H9 (cell line): ENCODE results near the gene VSIR. TPM values are rescaled to one million over a fixed set of nuclear protein-coding genes. Genes with fewer than 3 reads are reported as not detected.

Source experiments
- DNase-seq: peaks from one replicate; pipeline ENCODE4 v3.0.0-alpha.2; 2017
- H2AFZ ChIP-seq: one replicate; pipeline ENCODE4 v1.6.1; 2013; ENCODE audit warnings: mild to moderate bottlenecking, low read length, control low read depth, moderate library complexity
- H2AK5ac ChIP-seq: 2 replicates; pipeline ENCODE4 v1.6.1; 2013; ENCODE audit warnings: low read length, control low read depth, mixed read lengths; ENCODE audit not compliant: insufficient read length
- H2BK120ac ChIP-seq: one replicate; pipeline ENCODE4 v1.6.1; 2013; ENCODE audit warnings: low read depth, mild to moderate bottlenecking, low read length, control low read depth, inconsistent platforms; ENCODE audit not compliant: poor library complexity, severe bottlenecking
- H2BK12ac ChIP-seq: 2 replicates; pipeline ENCODE4 v1.6.1; 2013; ENCODE audit warnings: low read length, control low read depth, mixed read lengths, low read depth; ENCODE audit not compliant: insufficient read length
- H2BK15ac ChIP-seq: 2 replicates; pipeline ENCODE4 v1.6.1; 2013; ENCODE audit warnings: low read depth, low read length, control low read depth
- H2BK20ac ChIP-seq: one replicate; pipeline ENCODE4 v1.6.1; 2013; ENCODE audit warnings: low read depth, mild to moderate bottlenecking, low read length, control low read depth, inconsistent platforms; ENCODE audit not compliant: poor library complexity, severe bottlenecking
- H2BK5ac ChIP-seq: 2 replicates; pipeline ENCODE4 v1.6.1; 2013; ENCODE audit warnings: low read length, control low read depth, mixed read lengths; ENCODE audit not compliant: insufficient read length
- H3K14ac ChIP-seq: 2 replicates; pipeline ENCODE4 v1.6.1; 2013; ENCODE audit warnings: low read length, control low read depth; ENCODE audit not compliant: insufficient read depth
- H3K18ac ChIP-seq: 2 replicates; pipeline ENCODE4 v1.6.1; 2013; ENCODE audit warnings: low read depth, mild to moderate bottlenecking, mixed read lengths, low read length, control low read depth; ENCODE audit not compliant: insufficient read length
- H3K23ac ChIP-seq: 2 replicates; pipeline ENCODE4 v1.6.1; 2013; ENCODE audit warnings: low read length, control low read depth, mixed read lengths, low read depth; ENCODE audit not compliant: insufficient read length
- H3K23me2 ChIP-seq: 2 replicates; pipeline ENCODE4 v1.6.1; 2013; ENCODE audit warnings: low read depth, mild to moderate bottlenecking, mixed read lengths, low read length, control low read depth; ENCODE audit not compliant: insufficient read length, poor library complexity, severe bottlenecking
- H3K27ac ChIP-seq: 2 replicates; pipeline ENCODE4 v1.5.1; 2013; ENCODE audit warnings: low read length, control low read depth, mixed read lengths, low read depth; ENCODE audit not compliant: insufficient read length
- H3K27me3 ChIP-seq: 2 replicates; pipeline ENCODE4 v1.6.1; 2013; ENCODE audit warnings: low read length, control low read depth, inconsistent platforms; ENCODE audit not compliant: insufficient read depth
- H3K4ac ChIP-seq: 2 replicates; pipeline ENCODE4 v1.6.1; 2013; ENCODE audit warnings: low read depth, mild to moderate bottlenecking, control low read depth, inconsistent platforms, low read length, moderate library complexity
- H3K4me1 ChIP-seq: 2 replicates; pipeline ENCODE4 v1.6.1; 2013; ENCODE audit warnings: low read length, control low read depth, inconsistent platforms; ENCODE audit not compliant: insufficient read depth
- H3K4me2 ChIP-seq: 2 replicates; pipeline ENCODE4 v1.6.1; 2013; ENCODE audit warnings: low read length, control low read depth, mixed read lengths; ENCODE audit not compliant: insufficient read length, insufficient read depth
- H3K56ac ChIP-seq: 2 replicates; pipeline ENCODE4 v1.6.1; 2013; ENCODE audit warnings: low read depth, mild to moderate bottlenecking, mixed read lengths, low read length, control low read depth; ENCODE audit not compliant: insufficient read length
- H3K79me1 ChIP-seq: 2 replicates; pipeline ENCODE4 v1.6.1; 2013; ENCODE audit warnings: low read depth, mild to moderate bottlenecking, moderate library complexity, low read length, control low read depth, inconsistent platforms; ENCODE audit not compliant: insufficient read depth, poor library complexity, severe bottlenecking
- H3K79me2 ChIP-seq: 2 replicates; pipeline ENCODE4 v1.6.1; 2013; ENCODE audit warnings: low read length, control low read depth, inconsistent platforms; ENCODE audit not compliant: insufficient read depth
- H3K9ac ChIP-seq: 2 replicates; pipeline ENCODE4 v1.6.1; 2013; ENCODE audit warnings: low read length, control low read depth, mixed read lengths; ENCODE audit not compliant: insufficient read length; ENCODE audit errors: extremely low read depth
- H3K9me3 ChIP-seq: one replicate; pipeline ENCODE4 v1.6.1; 2013; ENCODE audit warnings: low read depth, low read length, inconsistent platforms; ENCODE audit not compliant: control insufficient read depth
- H3T11ph ChIP-seq: one replicate; pipeline ENCODE4 v1.6.1; 2013; ENCODE audit warnings: mild to moderate bottlenecking, low read length, control low read depth, inconsistent platforms
- H4K20me1 ChIP-seq: one replicate; pipeline ENCODE4 v1.6.1; 2013; ENCODE audit not compliant: control insufficient read depth, insufficient read length, insufficient read depth
- H4K5ac ChIP-seq: 2 replicates; pipeline ENCODE4 v1.6.1; 2013; ENCODE audit warnings: low read depth, mild to moderate bottlenecking, mixed read lengths, low read length, control low read depth; ENCODE audit not compliant: insufficient read length
- H4K8ac ChIP-seq: replicated peaks from 2 replicates; pipeline ENCODE4 v1.6.1; 2013; ENCODE audit warnings: low read length, control low read depth, mixed read lengths, low read depth; ENCODE audit not compliant: insufficient read length
- H4K91ac ChIP-seq: 2 replicates; pipeline ENCODE4 v1.6.1; 2013; ENCODE audit warnings: low read depth, mild to moderate bottlenecking, moderate library complexity, mixed read lengths, low read length, control low read depth; ENCODE audit not compliant: insufficient read length
- H3K27ac Mint-ChIP-seq, 3 experiments: 2 replicates in 2 of 3; 3 replicates in 1 of 3; pipeline ENCODE4 v1.8.0; 2020 to 2021; ENCODE audit warnings: mixed read lengths in 3 of 3, mild to moderate bottlenecking in 1 of 3, moderate library complexity in 1 of 3
- H3K27me3 Mint-ChIP-seq: 2 replicates; pipeline ENCODE4 v1.8.0; 2021; ENCODE audit warnings: low read depth, mild to moderate bottlenecking, moderate library complexity, mixed read lengths
- H3K36me3 Mint-ChIP-seq, 3 experiments: 2 replicates in 2 of 3; 3 replicates in 1 of 3; pipeline ENCODE4 v1.8.0; 2020 to 2021; ENCODE audit warnings: low read depth in 3 of 3, mixed read lengths in 3 of 3; ENCODE audit not compliant: insufficient read depth in 1 of 3
- H3K4me1 Mint-ChIP-seq, 2 experiments: 2 replicates each; pipeline ENCODE4 v1.8.0; 2020; ENCODE audit warnings: mixed read lengths in 2 of 2
- H3K4me3 Mint-ChIP-seq, 2 experiments: 2 replicates in 1 of 2; 3 replicates in 1 of 2; pipeline ENCODE4 v1.8.0; 2020 to 2021; ENCODE audit warnings: mild to moderate bottlenecking in 2 of 2, mixed read lengths in 2 of 2, moderate library complexity in 1 of 2
- H3K9me3 Mint-ChIP-seq, 2 experiments: 2 replicates in 1 of 2; 3 replicates in 1 of 2; pipeline ENCODE4 v1.8.0; 2020; ENCODE audit warnings: mild to moderate bottlenecking in 2 of 2, mixed read lengths in 2 of 2, moderate library complexity in 1 of 2
- WGBS: extraction: QIAGEN DNeasy Blood & Tissue Kit; methylation state at CpG from one replicate; pipeline ENCODE4 v1.1.7; 2013; ENCODE audit warnings: missing lambda C conversion rate, low lambda C conversion rate, mixed read lengths; ENCODE audit not compliant: insufficient read length; ENCODE audit errors: extremely low coverage; 5-methylcytosine and 5-hydroxymethylcytosine counted together
- total RNA-seq: library from RNA; stranded (reverse); gene quantifications from 2 replicates; pipeline ENCODE4 v1.2.1, GENCODE V29; 2021
- TF ChIP-seq, protein P1 (sequence below): fragments of 200-600 bp; sonication (generic); conservative IDR thresholded peaks from 3 replicates; pipeline ENCODE4 v1.8.0; 2021; ENCODE audit warnings: antibody characterized with exemption, mild to moderate bottlenecking

VSIR gene
- total RNA-seq, 1 experiment from 2014 or later: 0.11 TPM

DNA sequence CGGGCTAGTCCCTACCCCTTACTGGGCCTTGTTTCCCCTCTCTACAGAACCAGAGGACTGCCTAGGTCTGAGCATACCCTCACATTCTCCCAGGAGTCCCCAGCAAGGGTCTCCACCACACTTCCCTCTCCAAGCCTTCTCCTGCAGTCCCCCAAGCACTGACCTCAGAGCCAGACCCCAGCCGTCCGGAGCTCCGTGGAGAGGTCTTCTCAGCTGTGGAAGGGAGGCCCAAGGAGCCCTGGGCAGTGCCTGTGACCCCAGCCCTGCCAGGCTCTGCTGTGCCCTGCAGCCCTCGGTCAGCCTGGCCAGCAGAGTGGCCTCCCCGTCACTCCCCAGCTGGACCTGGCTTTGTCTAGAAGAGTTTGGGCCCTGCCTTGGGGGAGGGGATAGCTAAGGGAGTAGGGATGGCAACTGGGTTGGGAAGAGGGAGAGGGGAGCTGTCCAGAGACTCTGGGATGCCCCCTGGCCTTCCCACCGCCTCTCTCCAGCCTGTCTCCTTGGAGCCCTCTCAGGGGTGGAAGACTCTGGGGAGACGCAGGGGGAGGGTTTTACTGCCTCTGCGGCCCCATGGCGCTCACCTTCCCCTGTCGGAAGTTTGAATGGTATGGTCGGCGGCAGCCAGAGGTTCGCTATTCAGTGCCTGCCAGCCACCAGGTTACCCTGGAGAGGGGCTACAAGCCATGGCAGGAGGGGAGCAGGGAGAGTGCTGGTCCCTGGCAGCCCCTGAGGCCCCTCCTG, 53.7 kb downstream of the VSIR start, which contains the start of gene C10orf105:
Gene C10orf105 (minus strand): TSS at position 315 of the 738 bp plus-strand sequence. CDS start 3,441 bp downstream, outside the sequence.
- no CpG with 5 or more reads among the region's 14 CpGs for WGBS

More for the DNA sequence above, 53.7 kb downstream of the VSIR start, which contains the start of gene C10orf105:
- H2BK5ac ChIP-seq: no peak within 1 kb of the TSS
- Mint-ChIP-seq H3K4me1 (peaks cover 5 to 18% of the 10 kb centered on the region in 2 experiments; a peak in 3 of 4 replicates), H3K27me3 (peaks cover 22% of the 10 kb centered on the region), H3K4me3 (peak within 1 kb of the TSS in 1 of 2 experiments; percentile 61; a peak in 3 of 5 replicates), H3K36me3 (no peaks in the 10 kb centered on the region; a peak in 1 of 7 replicates), H3K27ac (peak within 1 kb of the TSS in 1 of 3 experiments; percentile 89; a peak in 1 of 7 replicates), H3K9me3 (no peaks in the 10 kb centered on the region)
- H3K27ac ChIP-seq: no peak within 1 kb of the TSS
- peak within 1 kb of the TSS; percentile 15 for H2BK12ac ChIP-seq
- no peak within 1 kb of the TSS for H2AFZ ChIP-seq
- no peaks in the 10 kb centered on the region for H3K79me2 ChIP-seq
- peak within 1 kb of the TSS; percentile 11 for H3K18ac ChIP-seq
- no peak within 1 kb of the TSS for H2BK120ac ChIP-seq
- no peak within 1 kb of the TSS for H2AK5ac ChIP-seq
- no peaks in the 10 kb centered on the region; the same call in 1 of the 2 replicates for H3K27me3 ChIP-seq
- H4K91ac ChIP-seq: no peak within 1 kb of the TSS
- no peak within 1 kb of the TSS for H3K9ac ChIP-seq
- no peaks in the 10 kb centered on the region for H3K23me2 ChIP-seq
- H3T11ph ChIP-seq: no peak within 1 kb of the TSS
- no peak within 1 kb of the TSS for H3K4me2 ChIP-seq
- no peaks in the 10 kb centered on the region for H3K79me1 ChIP-seq
- H4K20me1 ChIP-seq: no peaks in the 10 kb centered on the region
- H3K4me1 ChIP-seq: no peaks in the 10 kb centered on the region
- no peak within 1 kb of the TSS for H2BK15ac ChIP-seq
- peak; percentile 70 for DNase-seq
- no peak within 1 kb of the TSS for H4K8ac ChIP-seq
- H3K14ac ChIP-seq: peak within 1 kb of the TSS; percentile 74
- H3K56ac ChIP-seq: no peak within 1 kb of the TSS
- TF ChIP-seq, protein P1, sequence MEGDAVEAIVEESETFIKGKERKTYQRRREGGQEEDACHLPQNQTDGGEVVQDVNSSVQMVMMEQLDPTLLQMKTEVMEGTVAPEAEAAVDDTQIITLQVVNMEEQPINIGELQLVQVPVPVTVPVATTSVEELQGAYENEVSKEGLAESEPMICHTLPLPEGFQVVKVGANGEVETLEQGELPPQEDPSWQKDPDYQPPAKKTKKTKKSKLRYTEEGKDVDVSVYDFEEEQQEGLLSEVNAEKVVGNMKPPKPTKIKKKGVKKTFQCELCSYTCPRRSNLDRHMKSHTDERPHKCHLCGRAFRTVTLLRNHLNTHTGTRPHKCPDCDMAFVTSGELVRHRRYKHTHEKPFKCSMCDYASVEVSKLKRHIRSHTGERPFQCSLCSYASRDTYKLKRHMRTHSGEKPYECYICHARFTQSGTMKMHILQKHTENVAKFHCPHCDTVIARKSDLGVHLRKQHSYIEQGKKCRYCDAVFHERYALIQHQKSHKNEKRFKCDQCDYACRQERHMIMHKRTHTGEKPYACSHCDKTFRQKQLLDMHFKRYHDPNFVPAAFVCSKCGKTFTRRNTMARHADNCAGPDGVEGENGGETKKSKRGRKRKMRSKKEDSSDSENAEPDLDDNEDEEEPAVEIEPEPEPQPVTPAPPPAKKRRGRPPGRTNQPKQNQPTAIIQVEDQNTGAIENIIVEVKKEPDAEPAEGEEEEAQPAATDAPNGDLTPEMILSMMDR: no peak
- H3K9me3 ChIP-seq: no peaks in the 10 kb centered on the region
- H3K4ac ChIP-seq: no peak within 1 kb of the TSS; the same call in 1 of the 2 replicates
- no peak within 1 kb of the TSS for H2BK20ac ChIP-seq
- H4K5ac ChIP-seq: no peak within 1 kb of the TSS
- no peak within 1 kb of the TSS for H3K23ac ChIP-seq
